Ascending aorta (tissue), 2 donors: ENCODE results near the gene UTP25. TPM values are rescaled to one million over a fixed set of nuclear protein-coding genes. Genes with fewer than 3 reads are reported as not detected.
A peak's percentile ranks its signal among the peaks of the same experiment; 100 is the strongest.

ENCODE experiments used
- DNase-seq, 2 donors: peaks; one replicate each; pipeline ENCODE4 v3.0.0-alpha.2; 2019; ENCODE audit warnings: low spot score in 2 of 2
- H3K27ac ChIP-seq, 2 donors: fragments of 200-600 bp; sonication (generic); one replicate each; pipeline ENCODE4 v1.5.1; 2016 to 2017; ENCODE audit warnings: mild to moderate bottlenecking in 1 of 2
- H3K27me3 ChIP-seq: fragments of 200-600 bp; sonication (generic); one replicate; pipeline ENCODE4 v1.5.1; 2017
- H3K36me3 ChIP-seq, 2 donors: fragments of 200-600 bp; sonication (generic); one replicate each; pipeline ENCODE4 v1.5.1; 2016
- H3K4me1 ChIP-seq, 2 donors: fragments of 200-600 bp; sonication (generic); one replicate each; pipeline ENCODE4 v1.5.1; 2016 to 2017; ENCODE audit warnings: mild to moderate bottlenecking in 1 of 2
- H3K4me3 ChIP-seq, 2 donors: fragments of 200-600 bp; sonication (generic); one replicate each; pipeline ENCODE4 v1.5.1; 2016 to 2017; ENCODE audit warnings: mild to moderate bottlenecking in 1 of 2
- H3K9me3 ChIP-seq, 2 donors: fragments of 200-600 bp; sonication (generic); one replicate each; pipeline ENCODE4 v1.5.1; 2016
- CTCF ChIP-seq, 3 experiments: fragments of 200-600 bp in 2 of 3; fragments of 450-650 bp in 1 of 3; sonication (generic) in 2 of 3; IDR thresholded peaks; one replicate each; pipeline ENCODE4 v1.5.1; 2016 to 2019; ENCODE audit warnings: antibody characterized with exemption in 3 of 3, mild to moderate bottlenecking in 1 of 3, moderate library complexity in 1 of 3
- intact Hi-C: fragments of 100-400 bp; cut with DNase I; formaldehyde crosslinking; loops from one replicate; pipeline ENCODE4 v1.15.1; 2023
- total RNA-seq: library from RNA; depleted of rRNA; stranded (reverse); fragments of >200 nt; gene quantifications from one replicate; pipeline ENCODE4 v1.1.0, GENCODE V29; 2016

UTP25 gene
- total RNA-seq, 1 donor from 2014 or later = 3.6 TPM

GRCh38 chr1:209845408-209845725 lies 17.6 kb downstream of the UTP25 start:
- Histone ChIP-seq H3K27ac (no peak overlapping the region), H3K36me3 (peaks cover 32 to 79% of the 10 kb centered on the region in 2 donors), H3K27me3 (no peaks in the 10 kb centered on the region), H3K4me3 (no peak overlapping the region), H3K4me1 (no peaks in the 10 kb centered on the region), H3K9me3 (no peaks in the 10 kb centered on the region)
- DNase-seq = no peak
- intact Hi-C loops = no loop called here
- TF ChIP-seq CTCF (IDR thresholded peaks at IDR 0.05) = no peak

GRCh38 chr1:209849388-209849787 lies 21.6 kb downstream of the UTP25 start:
- no peak for TF ChIP-seq CTCF (IDR thresholded peaks at IDR 0.05)
- Histone ChIP-seq H3K4me1 (no peaks in the 10 kb centered on the region), H3K27ac (no peak overlapping the region), H3K36me3 (peaks cover 40 to 79% of the 10 kb centered on the region in 2 donors), H3K9me3 (no peaks in the 10 kb centered on the region), H3K27me3 (no peaks in the 10 kb centered on the region), H3K4me3 (no peak overlapping the region)
- intact Hi-C loops = no loop called here
- no peak for DNase-seq

GRCh38 chr1:209850342-209850979 lies 22.7 kb downstream of the UTP25 start:
- peaks cover 41 to 72% of the 10 kb centered on the region in 2 donors for H3K36me3 ChIP-seq
- no peaks in the 10 kb centered on the region for H3K9me3 ChIP-seq
- no peak overlapping the region for H3K4me3 ChIP-seq
- H3K27ac ChIP-seq = no peak overlapping the region
- peak in 2 of 3 experiments; percentile 29 to 41 for TF ChIP-seq CTCF (IDR thresholded peaks at IDR 0.05)
- H3K4me1 ChIP-seq = no peaks in the 10 kb centered on the region
- H3K27me3 ChIP-seq = no peaks in the 10 kb centered on the region
- intact Hi-C loops = no loop called here
- DNase-seq = no peak

GRCh38 chr1:209853676-209854075 lies 25.9 kb downstream of the UTP25 start:
- H3K9me3 ChIP-seq = no peaks in the 10 kb centered on the region
- no peaks in the 10 kb centered on the region for H3K27me3 ChIP-seq
- peaks cover 39 to 49% of the 10 kb centered on the region in 2 donors for H3K36me3 ChIP-seq
- intact Hi-C loops = no loop called here
- TF ChIP-seq CTCF (IDR thresholded peaks at IDR 0.05) = no peak
- H3K27ac ChIP-seq = no peak overlapping the region
- H3K4me3 ChIP-seq = no peak overlapping the region
- H3K4me1 ChIP-seq = no peaks in the 10 kb centered on the region
- no peak for DNase-seq

- DNase-seq = no peak
- H3K27ac ChIP-seq = no peak overlapping the region
- peaks cover 34 to 44% of the 10 kb centered on the region in 2 donors for H3K36me3 ChIP-seq
- TF ChIP-seq CTCF (IDR thresholded peaks at IDR 0.05) = no peak
- H3K4me3 ChIP-seq = no peak overlapping the region
- H3K9me3 ChIP-seq = no peaks in the 10 kb centered on the region
- H3K4me1 ChIP-seq = no peaks in the 10 kb centered on the region
- H3K27me3 ChIP-seq = no peaks in the 10 kb centered on the region
- intact Hi-C loops = no loop called here
Measured at GRCh38 chr1:209854196-209854595, 26.4 kb downstream of the UTP25 start.

- TF ChIP-seq CTCF (IDR thresholded peaks at IDR 0.05) = no peak
- Histone ChIP-seq H3K4me1 (no peaks in the 10 kb centered on the region), H3K4me3 (no peak overlapping the region), H3K9me3 (no peaks in the 10 kb centered on the region), H3K27ac (no peak overlapping the region), H3K27me3 (no peaks in the 10 kb centered on the region), H3K36me3 (peaks cover 33 to 37% of the 10 kb centered on the region in 2 donors)
- intact Hi-C loops = no loop called here
- DNase-seq = no peak
Measured at GRCh38 chr1:209855006-209855405, 27.2 kb downstream of the UTP25 start.
